Measurements from ENCODE around the gene PRKCA.

Gene PRKCA

DNA sequence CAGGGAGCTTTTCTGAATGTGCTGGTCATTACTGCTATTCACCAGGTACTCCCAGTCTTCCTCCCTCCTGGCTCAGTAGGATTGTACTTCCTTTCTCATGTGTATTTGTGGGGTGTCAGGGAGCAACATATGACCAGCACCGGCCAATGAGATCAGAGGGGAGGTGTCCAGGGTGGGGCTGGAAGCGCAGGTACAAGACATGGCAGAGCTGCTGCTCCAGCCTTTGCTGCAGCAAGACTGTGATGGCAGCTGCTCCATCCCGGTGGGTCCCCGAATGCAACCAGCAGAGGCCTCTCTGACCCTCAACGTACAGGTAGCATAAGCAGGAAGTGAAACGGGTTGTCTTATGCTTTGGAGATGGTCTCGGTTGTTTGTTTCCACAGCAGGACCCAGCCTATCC lies 478.7 kb downstream of the PRKCA start:
- TF ChIP-seq RARB (CRISPR knock-in tag; IDR thresholded peaks at IDR 0.05), result no peak
- no peak for TF ChIP-seq ISL1 (CRISPR knock-in tag; IDR thresholded peaks at IDR 0.05)
- TF ChIP-seq SNAI2 (CRISPR knock-in tag; IDR thresholded peaks at IDR 0.05), result no peak
- no peak for ATAC-seq

DNA sequence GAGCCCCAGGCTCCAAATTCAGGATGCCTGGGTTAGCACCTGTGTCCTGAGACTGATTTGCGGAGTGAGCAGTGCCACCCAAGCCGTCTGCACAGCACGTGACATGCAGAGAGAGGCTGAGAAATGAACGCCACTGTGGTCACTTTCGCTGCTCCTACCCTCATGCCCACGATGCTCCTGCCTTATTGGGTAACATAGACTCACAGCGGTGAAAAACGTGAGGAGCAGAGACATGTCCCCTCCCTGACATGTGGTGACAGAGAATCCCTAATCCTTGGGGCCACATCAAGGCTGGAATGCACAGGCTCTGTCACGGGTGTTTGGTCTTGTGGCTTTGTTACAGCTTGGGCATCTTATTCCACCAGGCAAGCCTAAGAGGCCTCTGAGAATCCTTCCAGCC lies 480.4 kb downstream of the PRKCA start:
- no peak for ATAC-seq
- no peak for TF ChIP-seq BACH2 (CRISPR knock-in tag; IDR thresholded peaks at IDR 0.05; ENCODE audit: borderline replicate concordance)

DNA sequence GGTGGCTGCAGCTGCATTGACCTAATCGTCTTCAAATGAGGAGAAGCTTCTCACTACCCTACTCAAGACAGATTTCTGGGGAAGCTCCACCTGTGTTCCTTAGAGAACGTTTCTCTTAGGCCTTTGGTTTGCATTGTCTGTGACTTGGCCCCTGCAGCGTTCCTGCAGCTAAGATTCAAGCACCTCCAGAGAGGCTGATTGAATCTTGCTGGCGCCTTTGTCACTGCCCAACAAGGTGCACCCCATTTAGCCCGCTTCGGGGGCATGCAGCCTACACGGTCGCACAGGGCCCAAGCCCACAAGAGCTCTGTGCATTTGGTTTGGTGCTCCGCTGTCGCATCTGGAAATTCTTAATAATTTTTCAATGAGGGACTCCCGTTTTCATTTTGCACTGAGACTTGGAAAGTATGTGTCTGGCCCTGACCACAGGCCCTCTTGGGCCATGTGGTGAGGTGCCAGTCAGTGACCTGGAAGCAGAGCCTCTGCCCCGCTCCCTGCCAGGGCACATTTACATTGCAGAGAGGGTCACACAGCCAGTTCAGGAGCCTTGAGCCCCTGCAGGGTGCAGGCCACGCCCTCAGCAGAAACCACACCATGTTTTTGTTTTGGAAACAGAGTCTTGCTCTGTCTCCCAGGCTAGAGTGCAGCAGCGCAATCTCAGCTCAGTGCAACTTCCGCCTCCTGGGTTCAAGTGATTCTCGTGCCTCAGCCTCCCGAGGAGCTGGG lies 481.4 kb downstream of the PRKCA start:
- TF ChIP-seq CSDC2 (CRISPR knock-in tag; IDR thresholded peaks at IDR 0.05), result no peak
- TF ChIP-seq BACH2 (CRISPR knock-in tag; IDR thresholded peaks at IDR 0.05; ENCODE audit: borderline replicate concordance), result no peak
- no peak for TF ChIP-seq SNAI2 (CRISPR knock-in tag; IDR thresholded peaks at IDR 0.05)
- TF ChIP-seq TOX (CRISPR knock-in tag; IDR thresholded peaks at IDR 0.05; ENCODE audit: borderline replicate concordance), result no peak
- TF ChIP-seq, protein P1, sequence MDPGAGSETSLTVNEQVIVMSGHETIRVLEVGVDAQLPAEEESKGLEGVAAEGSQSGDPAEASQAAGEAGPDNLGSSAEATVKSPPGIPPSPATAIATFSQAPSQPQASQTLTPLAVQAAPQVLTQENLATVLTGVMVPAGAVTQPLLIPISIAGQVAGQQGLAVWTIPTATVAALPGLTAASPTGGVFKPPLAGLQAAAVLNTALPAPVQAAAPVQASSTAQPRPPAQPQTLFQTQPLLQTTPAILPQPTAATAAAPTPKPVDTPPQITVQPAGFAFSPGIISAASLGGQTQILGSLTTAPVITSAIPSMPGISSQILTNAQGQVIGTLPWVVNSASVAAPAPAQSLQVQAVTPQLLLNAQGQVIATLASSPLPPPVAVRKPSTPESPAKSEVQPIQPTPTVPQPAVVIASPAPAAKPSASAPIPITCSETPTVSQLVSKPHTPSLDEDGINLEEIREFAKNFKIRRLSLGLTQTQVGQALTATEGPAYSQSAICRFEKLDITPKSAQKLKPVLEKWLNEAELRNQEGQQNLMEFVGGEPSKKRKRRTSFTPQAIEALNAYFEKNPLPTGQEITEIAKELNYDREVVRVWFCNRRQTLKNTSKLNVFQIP (CRISPR knock-in tag; IDR thresholded peaks at IDR 0.05; ENCODE audit: borderline replicate concordance, low read depth), result no peak
- TF ChIP-seq ZC3H10 (CRISPR knock-in tag; IDR thresholded peaks at IDR 0.05), result no peak
- TF ChIP-seq ARNTL (CRISPR knock-in tag; IDR thresholded peaks at IDR 0.05; ENCODE audit: borderline replicate concordance, low read depth), result no peak
- TF ChIP-seq ISL1 (CRISPR knock-in tag; IDR thresholded peaks at IDR 0.05), result no peak
- TF ChIP-seq ESRRG (CRISPR knock-in tag; IDR thresholded peaks at IDR 0.05), result no peak
- TF ChIP-seq RARB (CRISPR knock-in tag; IDR thresholded peaks at IDR 0.05), result no peak
- no peak for TF ChIP-seq ZFP3 (CRISPR knock-in tag; IDR thresholded peaks at IDR 0.05)
- TF ChIP-seq TCF4 (CRISPR knock-in tag; IDR thresholded peaks at IDR 0.05; ENCODE audit: borderline replicate concordance), result no peak
- TF ChIP-seq ZNF8 (CRISPR knock-in tag; IDR thresholded peaks at IDR 0.05), result no peak
- no peak for ATAC-seq

DNA sequence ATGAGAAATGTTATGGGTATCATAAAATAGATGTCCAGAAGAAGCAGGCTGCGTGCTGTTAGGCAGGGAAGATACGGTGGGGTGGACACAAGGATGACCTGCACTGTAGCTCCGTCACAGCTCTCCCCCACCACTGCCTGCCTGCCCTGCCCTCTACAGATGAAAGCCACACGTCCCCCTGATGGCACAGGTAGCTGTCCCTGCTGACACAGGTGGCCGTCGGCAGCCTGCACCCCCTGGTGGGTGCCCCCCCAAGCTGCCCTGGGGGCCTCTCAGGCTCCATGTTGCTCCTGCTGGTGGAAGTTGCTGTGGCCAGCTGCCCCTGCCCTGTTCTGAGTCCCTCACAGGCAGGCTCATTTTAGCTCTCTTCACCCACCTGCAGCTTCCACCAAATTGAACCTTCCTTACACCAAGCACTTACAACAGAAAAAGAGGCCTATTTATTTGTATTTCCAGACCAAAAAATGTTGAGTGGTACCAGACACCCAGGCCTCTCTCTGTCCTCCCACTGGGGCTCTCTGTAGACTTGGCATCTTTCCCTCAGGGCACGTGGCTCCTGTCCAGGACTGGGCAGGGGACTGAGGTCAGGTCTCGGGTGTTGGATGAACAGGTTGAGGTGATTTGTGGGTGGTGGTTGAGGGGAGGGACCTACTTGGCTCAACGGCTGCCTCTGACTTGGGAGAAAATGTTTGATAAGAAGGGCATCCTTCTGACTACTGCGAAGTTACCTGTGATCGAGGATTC lies 482.4 kb downstream of the PRKCA start:
- TF ChIP-seq, protein P2, sequence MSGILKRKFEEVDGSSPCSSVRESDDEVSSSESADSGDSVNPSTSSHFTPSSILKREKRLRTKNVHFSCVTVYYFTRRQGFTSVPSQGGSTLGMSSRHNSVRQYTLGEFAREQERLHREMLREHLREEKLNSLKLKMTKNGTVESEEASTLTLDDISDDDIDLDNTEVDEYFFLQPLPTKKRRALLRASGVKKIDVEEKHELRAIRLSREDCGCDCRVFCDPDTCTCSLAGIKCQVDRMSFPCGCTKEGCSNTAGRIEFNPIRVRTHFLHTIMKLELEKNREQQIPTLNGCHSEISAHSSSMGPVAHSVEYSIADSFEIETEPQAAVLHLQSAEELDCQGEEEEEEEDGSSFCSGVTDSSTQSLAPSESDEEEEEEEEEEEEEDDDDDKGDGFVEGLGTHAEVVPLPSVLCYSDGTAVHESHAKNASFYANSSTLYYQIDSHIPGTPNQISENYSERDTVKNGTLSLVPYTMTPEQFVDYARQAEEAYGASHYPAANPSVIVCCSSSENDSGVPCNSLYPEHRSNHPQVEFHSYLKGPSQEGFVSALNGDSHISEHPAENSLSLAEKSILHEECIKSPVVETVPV (CRISPR knock-in tag; IDR thresholded peaks at IDR 0.05), result no peak
- TF ChIP-seq ZC3H10 (CRISPR knock-in tag; IDR thresholded peaks at IDR 0.05) (no peak), ZNF565 (CRISPR knock-in tag; conservative IDR thresholded peaks at IDR 0.05; ENCODE audit: low read depth) (no peak), TCF4 (CRISPR knock-in tag; IDR thresholded peaks at IDR 0.05; ENCODE audit: borderline replicate concordance) (no peak), CSDC2 (CRISPR knock-in tag; IDR thresholded peaks at IDR 0.05) (no peak), ISL1 (CRISPR knock-in tag; IDR thresholded peaks at IDR 0.05) (no peak), ZFP30 (CRISPR knock-in tag; IDR thresholded peaks at IDR 0.05) (no peak), TOX (CRISPR knock-in tag; IDR thresholded peaks at IDR 0.05; ENCODE audit: borderline replicate concordance) (no peak), PPARA (CRISPR knock-in tag; IDR thresholded peaks at IDR 0.05; ENCODE audit: borderline replicate concordance) (no peak), RARB (CRISPR knock-in tag; IDR thresholded peaks at IDR 0.05) (no peak), ZNF8 (CRISPR knock-in tag; IDR thresholded peaks at IDR 0.05) (no peak)
- TF ChIP-seq, protein P3, sequence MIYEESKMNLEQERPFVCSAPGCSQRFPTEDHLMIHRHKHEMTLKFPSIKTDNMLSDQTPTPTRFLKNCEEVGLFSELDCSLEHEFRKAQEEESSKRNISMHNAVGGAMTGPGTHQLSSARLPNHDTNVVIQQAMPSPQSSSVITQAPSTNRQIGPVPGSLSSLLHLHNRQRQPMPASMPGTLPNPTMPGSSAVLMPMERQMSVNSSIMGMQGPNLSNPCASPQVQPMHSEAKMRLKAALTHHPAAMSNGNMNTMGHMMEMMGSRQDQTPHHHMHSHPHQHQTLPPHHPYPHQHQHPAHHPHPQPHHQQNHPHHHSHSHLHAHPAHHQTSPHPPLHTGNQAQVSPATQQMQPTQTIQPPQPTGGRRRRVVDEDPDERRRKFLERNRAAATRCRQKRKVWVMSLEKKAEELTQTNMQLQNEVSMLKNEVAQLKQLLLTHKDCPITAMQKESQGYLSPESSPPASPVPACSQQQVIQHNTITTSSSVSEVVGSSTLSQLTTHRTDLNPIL (CRISPR knock-in tag; IDR thresholded peaks at IDR 0.05; ENCODE audit: low read depth), result no peak
- TF ChIP-seq, protein P4, sequence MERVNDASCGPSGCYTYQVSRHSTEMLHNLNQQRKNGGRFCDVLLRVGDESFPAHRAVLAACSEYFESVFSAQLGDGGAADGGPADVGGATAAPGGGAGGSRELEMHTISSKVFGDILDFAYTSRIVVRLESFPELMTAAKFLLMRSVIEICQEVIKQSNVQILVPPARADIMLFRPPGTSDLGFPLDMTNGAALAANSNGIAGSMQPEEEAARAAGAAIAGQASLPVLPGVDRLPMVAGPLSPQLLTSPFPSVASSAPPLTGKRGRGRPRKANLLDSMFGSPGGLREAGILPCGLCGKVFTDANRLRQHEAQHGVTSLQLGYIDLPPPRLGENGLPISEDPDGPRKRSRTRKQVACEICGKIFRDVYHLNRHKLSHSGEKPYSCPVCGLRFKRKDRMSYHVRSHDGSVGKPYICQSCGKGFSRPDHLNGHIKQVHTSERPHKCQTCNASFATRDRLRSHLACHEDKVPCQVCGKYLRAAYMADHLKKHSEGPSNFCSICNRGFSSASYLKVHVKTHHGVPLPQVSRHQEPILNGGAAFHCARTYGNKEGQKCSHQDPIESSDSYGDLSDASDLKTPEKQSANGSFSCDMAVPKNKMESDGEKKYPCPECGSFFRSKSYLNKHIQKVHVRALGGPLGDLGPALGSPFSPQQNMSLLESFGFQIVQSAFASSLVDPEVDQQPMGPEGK (CRISPR knock-in tag; IDR thresholded peaks at IDR 0.05; ENCODE audit: borderline replicate concordance), result no peak
- TF ChIP-seq, protein P5, sequence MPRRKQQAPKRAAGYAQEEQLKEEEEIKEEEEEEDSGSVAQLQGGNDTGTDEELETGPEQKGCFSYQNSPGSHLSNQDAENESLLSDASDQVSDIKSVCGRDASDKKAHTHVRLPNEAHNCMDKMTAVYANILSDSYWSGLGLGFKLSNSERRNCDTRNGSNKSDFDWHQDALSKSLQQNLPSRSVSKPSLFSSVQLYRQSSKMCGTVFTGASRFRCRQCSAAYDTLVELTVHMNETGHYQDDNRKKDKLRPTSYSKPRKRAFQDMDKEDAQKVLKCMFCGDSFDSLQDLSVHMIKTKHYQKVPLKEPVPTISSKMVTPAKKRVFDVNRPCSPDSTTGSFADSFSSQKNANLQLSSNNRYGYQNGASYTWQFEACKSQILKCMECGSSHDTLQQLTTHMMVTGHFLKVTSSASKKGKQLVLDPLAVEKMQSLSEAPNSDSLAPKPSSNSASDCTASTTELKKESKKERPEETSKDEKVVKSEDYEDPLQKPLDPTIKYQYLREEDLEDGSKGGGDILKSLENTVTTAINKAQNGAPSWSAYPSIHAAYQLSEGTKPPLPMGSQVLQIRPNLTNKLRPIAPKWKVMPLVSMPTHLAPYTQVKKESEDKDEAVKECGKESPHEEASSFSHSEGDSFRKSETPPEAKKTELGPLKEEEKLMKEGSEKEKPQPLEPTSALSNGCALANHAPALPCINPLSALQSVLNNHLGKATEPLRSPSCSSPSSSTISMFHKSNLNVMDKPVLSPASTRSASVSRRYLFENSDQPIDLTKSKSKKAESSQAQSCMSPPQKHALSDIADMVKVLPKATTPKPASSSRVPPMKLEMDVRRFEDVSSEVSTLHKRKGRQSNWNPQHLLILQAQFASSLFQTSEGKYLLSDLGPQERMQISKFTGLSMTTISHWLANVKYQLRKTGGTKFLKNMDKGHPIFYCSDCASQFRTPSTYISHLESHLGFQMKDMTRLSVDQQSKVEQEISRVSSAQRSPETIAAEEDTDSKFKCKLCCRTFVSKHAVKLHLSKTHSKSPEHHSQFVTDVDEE (CRISPR knock-in tag; IDR thresholded peaks at IDR 0.05), result no peak
- no peak for ATAC-seq
